HEK293T (cell line): ENCODE results near the gene UBE2C.

Experiments used
- CTCF ChIA-PET: fragments of 350-600 bp; formaldehyde crosslinking; extraction: SDS; loops from one replicate; lab custom pipeline; 2021; ENCODE audit warnings: antibody characterized with exemption, inconsistent platforms; lab: Yijun Ruan, JAX
- POLR2A ChIA-PET: fragments of 350-600 bp; formaldehyde crosslinking; extraction: SDS; loops from one replicate; lab custom pipeline; 2020; ENCODE audit warnings: antibody characterized with exemption, inconsistent platforms; lab: Yijun Ruan, JAX
- DNase-seq: peaks from one replicate; pipeline ENCODE4 v3.0.0; 2012; ENCODE audit warnings: mixed read lengths; ENCODE audit errors: extremely low spot score
- ARNT ChIP-seq: fragments of 450-650 bp; IDR thresholded peaks from 2 replicates; pipeline ENCODE4 v1.6.1; 2017; ENCODE audit warnings: mild to moderate bottlenecking
- BHLHE40 ChIP-seq: fragments of 450-650 bp; IDR thresholded peaks from 2 replicates; pipeline ENCODE4 v1.6.1; 2016; ENCODE audit warnings: mild to moderate bottlenecking, moderate library complexity, borderline replicate concordance
- CTBP1 ChIP-seq: fragments of 450-650 bp; IDR thresholded peaks from 2 replicates; pipeline ENCODE4 v1.6.1; 2016; ENCODE audit warnings: borderline replicate concordance
- ELF4 ChIP-seq: fragments of 450-650 bp; IDR thresholded peaks from 2 replicates; pipeline ENCODE4 v1.6.1; 2017; ENCODE audit warnings: antibody characterized with exemption
- FOXA1 ChIP-seq: fragments of 450-650 bp; IDR thresholded peaks from 2 replicates; pipeline ENCODE4 v1.6.1; 2016; ENCODE audit warnings: mild to moderate bottlenecking
- FOXK2 ChIP-seq: fragments of 450-650 bp; IDR thresholded peaks from 2 replicates; pipeline ENCODE4 v1.6.1; 2016; ENCODE audit warnings: mild to moderate bottlenecking
- FOXM1 ChIP-seq: fragments of 450-650 bp; IDR thresholded peaks from 2 replicates; pipeline ENCODE4 v1.6.1; 2017; ENCODE audit warnings: mild to moderate bottlenecking, borderline replicate concordance
- HDGF ChIP-seq: fragments of 450-650 bp; IDR thresholded peaks from 2 replicates; pipeline ENCODE4 v1.6.1; 2017; ENCODE audit warnings: antibody characterized with exemption, borderline replicate concordance
- L3MBTL2 ChIP-seq: fragments of 450-650 bp; conservative IDR thresholded peaks from 2 replicates; pipeline ENCODE4 v1.6.1; 2016; ENCODE audit warnings: mild to moderate bottlenecking
- LEF1 ChIP-seq: fragments of 450-650 bp; IDR thresholded peaks from 2 replicates; pipeline ENCODE4 v1.6.1; 2017; ENCODE audit warnings: mild to moderate bottlenecking, borderline replicate concordance
- NFRKB ChIP-seq: fragments of 450-650 bp; IDR thresholded peaks from 2 replicates; pipeline ENCODE4 v1.6.1; 2016; ENCODE audit warnings: mild to moderate bottlenecking, moderate library complexity
- PKNOX1 ChIP-seq: fragments of 450-650 bp; IDR thresholded peaks from 2 replicates; pipeline ENCODE4 v1.6.1; 2016
- SP1 ChIP-seq: fragments of 450-650 bp; IDR thresholded peaks from 2 replicates; pipeline ENCODE4 v1.6.1; 2017
- SUZ12 ChIP-seq: fragments of 450-650 bp; IDR thresholded peaks from 2 replicates; pipeline ENCODE4 v1.6.1; 2016; ENCODE audit warnings: mild to moderate bottlenecking
- TARDBP ChIP-seq: fragments of 450-650 bp; IDR thresholded peaks from 2 replicates; pipeline ENCODE4 v1.6.1; 2016
- ZNF384 ChIP-seq: fragments of 450-650 bp; IDR thresholded peaks from 2 replicates; pipeline ENCODE4 v1.6.1; 2016

The UBE2C gene

GRCh38 chr20:45857114-45857881 lies 44.9 kb downstream of the UBE2C start, which contains the start of the genes ACOT8 and ZSWIM3:
Gene ACOT8 (minus strand): TSS chr20:45857392. CDS start chr20:45857315, 77 bp downstream.
Gene ZSWIM3 (plus strand): TSS chr20:45857614. CDS start chr20:45857826, 212 bp downstream.
- DNase-seq: peak; percentile 99
- POLR2A ChIA-PET: interaction anchor here (0.8 to 2.9 kb wide), 13 partner anchors 13 to 77 kb away, joined by 3 to 9 read pairs (median 5); partner anchors contain the start of genes PCIF1, SNX21, UBE2C and ZSWIM1
- CTCF ChIA-PET: no interaction called here
- TF ChIP-seq LEF1: 0 out of 2 replicates have a peak, but pooled peaks have one; percentile 35
- TF ChIP-seq FOXK2: no peak
- peak; percentile 100 for TF ChIP-seq PKNOX1
- TF ChIP-seq ARNT: no peak
- TF ChIP-seq L3MBTL2: peak; percentile 48
- TF ChIP-seq FOXM1: 0 out of 2 replicates have a peak, but pooled peaks have one; percentile 23
- TF ChIP-seq ELF4: peak; percentile 84
- 0 out of 2 replicates have a peak, but pooled peaks have one; percentile 32 for TF ChIP-seq HDGF

- POLR2A ChIA-PET: interaction anchor here (0.9 to 2.9 kb wide), 7 partner anchors 21 to 77 kb away, joined by 3 to 9 read pairs (median 6); partner anchors contain the start of genes PCIF1, SNX21 and ZSWIM1
- DNase-seq: peak; percentile 70
- CTCF ChIA-PET: no interaction called here
- TF ChIP-seq FOXK2 (no peak), FOXA1 (no peak), SUZ12 (no peak), PKNOX1 (no peak), LEF1 (no peak), ARNT (no peak), CTBP1 (no peak), NFRKB (no peak), HDGF (no peak), ZNF384 (no peak), ELF4 (no peak), FOXM1 (no peak), TARDBP (no peak), SP1 (no peak), BHLHE40 (no peak), L3MBTL2 (no peak; the same call in 1 of the 2 replicates)
Measured at GRCh38 chr20:45857882-45858216, 45.4 kb downstream of the UBE2C start.

GRCh38 chr20:45859916-45860315 lies 47.5 kb downstream of the UBE2C start:
- POLR2A ChIA-PET: interaction anchor here (2.1 kb wide), 1 partner anchor 27 kb away, joined by 6 read pairs; the partner anchor contains the start of gene SNX21
- no peak for TF ChIP-seq FOXA1
- TF ChIP-seq BHLHE40: no peak
- no peak for TF ChIP-seq FOXK2
- no peak for TF ChIP-seq ARNT
- no peak for TF ChIP-seq CTBP1
- no peak for TF ChIP-seq L3MBTL2
- no peak for TF ChIP-seq ZNF384
- TF ChIP-seq SUZ12: no peak
- TF ChIP-seq PKNOX1: no peak

GRCh38 chr20:45860560-45861220 lies 48.2 kb downstream of the UBE2C start:
- no peak for DNase-seq
- ChIA-PET CTCF (no interaction called here), POLR2A (interaction anchor here (0.8 to 1.1 kb wide), 2 partner anchors 27 to 88 kb away, joined by 3 read pairs; partner anchors contain the start of gene SNX21)
- TF ChIP-seq PKNOX1: peak; percentile 53; the same call in 1 of the 2 replicates
- TF ChIP-seq BHLHE40: no peak
- TF ChIP-seq SP1: no peak
- TF ChIP-seq HDGF: no peak
- TF ChIP-seq FOXA1: no peak

More at GRCh38 chr20:45859916-45860315, 47.5 kb downstream of the UBE2C start:
- CTCF ChIA-PET: no interaction called here
- no peak for DNase-seq
